Fibroblast of the conjunctiva (primary cell): ENCODE results near the gene MRPL27.
A peak's percentile ranks its signal among the peaks of the same experiment; 100 is the strongest.

Experiments
- DNase-seq: peaks from one replicate; pipeline ENCODE4 v3.0.0-alpha.2; 2010; ENCODE audit warnings: low read depth

MRPL27 gene

GRCh38 chr17:50386510-50386909, 13.5 kb upstream of the MRPL27 start:
- no peak for DNase-seq

DNA sequence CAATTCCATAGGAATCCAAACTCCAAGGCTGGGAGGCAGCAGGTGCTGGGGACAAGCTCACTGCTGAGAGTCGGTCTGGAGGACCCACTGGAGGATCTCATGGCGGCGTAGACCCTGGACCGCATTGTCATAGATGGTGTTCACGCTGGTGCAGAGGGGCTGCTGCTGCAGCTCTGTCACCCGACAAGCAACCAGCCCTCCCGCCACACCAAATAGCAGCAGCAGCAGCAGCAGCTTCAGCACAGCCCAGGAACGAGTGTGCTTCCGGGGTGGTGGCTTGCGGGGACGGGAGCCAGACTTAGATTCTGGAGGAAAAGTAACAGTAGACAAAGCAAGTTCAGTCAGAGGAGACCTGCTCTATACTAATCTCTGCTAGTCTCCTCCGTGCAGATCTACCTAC, 9.9 kb upstream of the MRPL27 start:
- no peak for DNase-seq

DNA sequence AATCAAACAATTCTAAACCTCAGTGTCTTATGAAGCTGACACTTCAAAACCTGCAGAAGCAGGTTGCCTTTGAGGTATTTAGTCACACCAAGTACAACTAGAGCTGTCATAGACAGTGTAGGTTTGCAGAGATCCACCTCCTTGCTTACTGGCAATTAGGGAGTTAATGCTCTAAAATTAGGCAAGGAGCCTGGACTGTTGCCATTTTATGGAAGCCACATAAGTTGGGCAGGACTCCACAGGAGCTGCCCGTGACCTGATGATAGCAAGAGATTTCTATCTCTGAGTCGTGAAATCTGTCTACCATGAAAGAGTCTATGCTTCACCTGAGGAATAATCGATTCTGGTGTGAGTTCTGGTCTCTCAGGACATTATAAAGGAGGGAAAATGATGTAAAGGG, 8.9 kb upstream of the MRPL27 start:
- DNase-seq = no peak

DNA sequence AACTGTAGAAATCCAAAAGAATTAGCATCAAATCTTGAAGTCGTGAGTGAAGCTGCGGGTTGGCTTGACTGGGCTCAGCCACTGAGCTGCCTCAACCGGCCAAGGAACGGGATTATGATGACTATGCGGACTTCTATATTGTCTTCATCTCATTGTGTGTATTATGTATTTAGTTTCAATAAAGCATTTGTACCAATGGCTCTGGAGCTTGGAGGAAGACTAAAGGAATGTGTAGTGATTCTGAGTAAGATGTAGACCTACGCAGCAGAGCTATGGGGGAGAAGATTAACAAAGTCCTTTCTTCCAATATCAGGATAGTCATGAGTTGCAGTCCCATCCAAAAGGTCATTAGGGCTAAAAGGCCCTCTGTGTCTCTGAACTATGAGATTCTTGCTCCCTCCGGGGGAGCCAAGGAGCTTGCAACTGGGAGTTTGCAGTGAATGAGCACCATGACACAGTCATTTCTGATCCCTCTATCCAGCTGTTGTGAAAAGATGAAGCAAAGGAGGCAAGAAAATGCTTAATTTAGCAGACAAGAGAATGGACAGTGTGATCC, 8.4 kb upstream of the MRPL27 start:
- no peak for DNase-seq

DNA sequence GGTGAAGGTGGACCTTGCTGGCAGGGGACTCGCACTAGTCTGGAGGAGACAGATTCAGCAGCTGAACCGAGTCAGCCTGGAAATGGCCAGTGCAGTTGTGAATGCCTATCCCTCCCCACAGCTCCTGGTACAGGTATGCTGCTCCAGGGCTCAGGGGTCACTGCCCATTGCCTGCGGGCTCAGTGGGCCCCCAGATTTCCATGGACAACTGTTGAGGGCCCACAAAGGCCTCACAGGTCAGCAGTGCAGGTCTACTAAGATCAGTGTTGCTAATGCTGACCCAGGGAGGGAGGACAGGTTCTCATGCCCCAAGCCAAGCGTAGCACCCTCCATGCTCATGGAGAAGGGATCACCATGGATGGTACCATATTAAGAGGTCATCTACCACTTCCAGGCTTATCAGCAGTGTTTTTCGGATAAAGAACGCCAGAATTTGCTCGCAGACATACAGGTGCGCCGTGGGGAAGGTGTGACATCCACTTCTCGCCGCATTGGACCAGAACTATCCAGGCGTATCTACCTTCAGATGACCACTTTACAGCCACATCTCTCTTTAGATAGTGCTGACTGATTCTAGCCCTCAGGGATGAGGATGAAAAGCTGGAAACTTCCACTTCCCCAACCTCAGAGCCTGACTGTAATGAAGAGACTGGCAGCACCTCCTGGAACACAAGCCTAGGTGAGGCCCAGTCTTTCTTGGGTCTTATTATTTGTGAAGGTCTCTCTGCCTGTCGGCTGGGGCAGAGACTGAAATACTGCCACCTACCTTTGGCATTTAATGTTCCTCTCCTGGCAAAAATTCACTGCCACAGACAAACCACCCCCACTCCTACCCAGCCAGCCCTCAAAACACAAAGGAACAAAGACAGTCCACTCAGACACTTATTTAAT, 7.6 kb upstream of the MRPL27 start:
- no peak for DNase-seq

DNA sequence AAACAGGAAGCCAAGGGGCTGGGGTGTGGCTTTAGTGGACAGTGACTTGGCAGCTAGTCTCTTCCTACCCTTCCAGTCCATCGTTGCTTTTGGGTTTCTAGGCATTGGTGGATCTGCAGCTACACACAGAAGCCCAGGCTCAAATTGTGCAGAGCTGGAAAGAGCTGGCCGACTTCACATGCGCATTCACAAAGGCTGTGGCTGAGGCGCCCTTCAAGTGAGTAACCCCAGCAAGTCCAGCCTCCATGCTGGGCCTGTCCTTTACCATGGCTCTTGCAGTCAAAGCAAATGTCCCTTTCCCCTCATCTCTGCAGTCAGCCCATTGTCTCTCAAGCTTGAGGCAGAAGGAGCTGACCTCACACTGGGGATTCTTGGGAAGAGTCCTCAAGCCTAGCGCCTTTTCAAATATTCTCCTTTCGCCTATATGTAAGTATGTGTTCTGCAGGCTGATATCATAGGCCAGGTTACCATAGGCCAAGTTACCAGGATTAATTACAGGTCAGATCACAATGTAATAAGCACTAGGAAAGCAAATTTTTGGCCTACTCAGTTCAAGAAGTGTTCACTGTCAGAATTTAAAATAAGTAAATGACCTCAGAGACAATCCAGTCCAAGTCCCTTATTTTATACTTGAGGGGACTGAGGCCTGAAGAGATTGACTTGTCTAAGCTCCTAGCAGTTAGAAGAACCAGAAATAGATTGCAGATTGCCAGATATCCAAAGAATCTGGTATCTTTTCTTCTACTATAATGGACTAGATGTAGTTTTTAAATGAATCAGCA, 6.6 kb upstream of the MRPL27 start:
- DNase-seq = no peak

- no peak for DNase-seq
Measured at GRCh38 chr17:50375858-50376538, 3.0 kb upstream of the MRPL27 start.

- no peak for DNase-seq
Measured at GRCh38 chr17:50373705-50374104, 721 bp upstream of the MRPL27 start.

DNA sequence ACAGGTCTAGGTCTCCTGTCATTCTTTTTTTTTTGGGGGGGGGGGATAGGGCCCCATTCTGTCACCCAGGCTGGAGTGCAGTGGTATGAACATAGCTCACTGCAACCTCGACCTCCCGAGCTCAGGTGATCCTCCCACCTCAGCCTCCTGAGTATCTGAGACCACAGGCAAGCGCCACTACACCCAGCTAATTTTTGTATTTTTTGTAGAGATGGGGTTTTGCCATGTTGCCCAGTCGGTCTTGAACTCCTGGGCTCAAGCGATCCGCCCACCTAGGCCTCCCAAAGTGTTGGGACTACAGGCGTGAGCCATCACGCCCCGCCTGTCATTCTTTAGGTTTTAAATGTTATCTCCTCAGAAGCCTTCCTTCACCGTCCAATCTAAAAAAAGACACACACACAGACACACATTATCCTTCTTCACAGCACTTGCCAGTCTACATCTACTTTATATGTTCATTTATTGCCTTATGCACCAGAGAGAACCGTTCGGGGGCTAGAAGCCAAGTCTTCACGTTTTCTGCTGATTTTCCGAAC, 694 bp downstream of the MRPL27 start:
- no peak for DNase-seq

GRCh38 chr17:50371526-50371925, 1.5 kb downstream of the MRPL27 start:
- DNase-seq = no peak

GRCh38 chr17:50370052-50370451, 2.9 kb downstream of the MRPL27 start:
- DNase-seq = no peak

- DNase-seq = no peak
Measured at GRCh38 chr17:50367401-50367800, 5.6 kb downstream of the MRPL27 start.

DNA sequence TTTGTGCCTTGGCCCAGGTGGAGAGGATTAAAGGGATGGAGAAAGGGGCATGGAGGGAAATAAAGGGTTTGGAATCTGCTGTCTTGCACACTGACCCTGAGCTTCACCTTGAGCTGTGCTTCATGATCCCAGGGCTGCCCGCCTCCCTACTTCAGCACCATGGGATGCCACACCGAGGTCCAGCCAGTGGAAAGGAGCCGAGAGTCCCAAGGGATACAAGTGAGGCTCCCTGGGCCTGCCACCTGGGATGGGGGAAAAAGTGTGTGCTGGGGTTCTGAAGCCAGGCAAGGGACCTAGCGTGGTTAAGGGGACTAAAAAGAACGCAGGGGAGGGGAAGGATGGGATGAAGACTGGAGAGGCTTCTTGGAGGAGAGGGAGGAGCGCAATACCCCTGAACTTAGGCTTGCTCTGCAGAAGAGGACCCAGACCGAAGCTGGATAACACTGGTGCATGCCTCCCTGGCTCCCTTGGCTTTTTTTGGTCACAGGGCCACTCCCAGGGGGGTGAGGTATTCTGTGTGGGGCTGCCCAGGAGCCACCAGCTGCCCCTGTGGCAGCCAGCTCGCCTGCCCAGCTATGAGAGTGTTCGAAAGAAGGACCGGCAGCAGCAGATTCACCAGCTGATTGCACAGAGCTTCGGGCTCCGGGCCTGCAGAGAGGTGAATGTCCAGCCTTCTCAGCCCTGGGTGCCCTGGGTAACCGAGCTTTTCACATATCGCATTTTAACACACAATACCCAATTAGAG, 7.2 kb downstream of the MRPL27 start:
- no peak for DNase-seq

GRCh38 chr17:50365165-50365564, 7.8 kb downstream of the MRPL27 start:
- no peak for DNase-seq

GRCh38 chr17:50364715-50365114, 8.3 kb downstream of the MRPL27 start:
- DNase-seq = no peak

- no peak for DNase-seq
Measured at GRCh38 chr17:50364061-50364458, 8.9 kb downstream of the MRPL27 start.

GRCh38 chr17:50363217-50364060, 9.5 kb downstream of the MRPL27 start:
- no peak for DNase-seq

DNA sequence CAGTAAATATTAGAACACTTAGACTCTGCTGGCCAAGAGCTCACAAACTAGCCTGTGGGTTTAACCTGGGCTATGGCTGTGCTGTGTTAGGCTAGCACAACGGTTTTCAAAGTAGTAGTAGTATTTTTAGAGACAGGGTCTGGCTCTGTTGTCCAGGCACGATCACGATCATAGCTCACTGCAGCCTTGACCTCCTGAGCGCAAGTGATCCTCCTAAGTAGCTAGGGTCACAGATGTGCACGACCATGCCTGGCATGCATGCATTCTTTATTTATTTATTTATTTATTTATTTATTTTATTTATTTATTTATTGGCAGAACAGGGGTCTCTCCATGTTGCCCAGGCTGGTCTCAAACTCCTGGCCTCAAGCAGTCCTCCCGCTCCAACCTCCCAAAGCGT, 10.3 kb downstream of the MRPL27 start:
- no peak for DNase-seq

DNA sequence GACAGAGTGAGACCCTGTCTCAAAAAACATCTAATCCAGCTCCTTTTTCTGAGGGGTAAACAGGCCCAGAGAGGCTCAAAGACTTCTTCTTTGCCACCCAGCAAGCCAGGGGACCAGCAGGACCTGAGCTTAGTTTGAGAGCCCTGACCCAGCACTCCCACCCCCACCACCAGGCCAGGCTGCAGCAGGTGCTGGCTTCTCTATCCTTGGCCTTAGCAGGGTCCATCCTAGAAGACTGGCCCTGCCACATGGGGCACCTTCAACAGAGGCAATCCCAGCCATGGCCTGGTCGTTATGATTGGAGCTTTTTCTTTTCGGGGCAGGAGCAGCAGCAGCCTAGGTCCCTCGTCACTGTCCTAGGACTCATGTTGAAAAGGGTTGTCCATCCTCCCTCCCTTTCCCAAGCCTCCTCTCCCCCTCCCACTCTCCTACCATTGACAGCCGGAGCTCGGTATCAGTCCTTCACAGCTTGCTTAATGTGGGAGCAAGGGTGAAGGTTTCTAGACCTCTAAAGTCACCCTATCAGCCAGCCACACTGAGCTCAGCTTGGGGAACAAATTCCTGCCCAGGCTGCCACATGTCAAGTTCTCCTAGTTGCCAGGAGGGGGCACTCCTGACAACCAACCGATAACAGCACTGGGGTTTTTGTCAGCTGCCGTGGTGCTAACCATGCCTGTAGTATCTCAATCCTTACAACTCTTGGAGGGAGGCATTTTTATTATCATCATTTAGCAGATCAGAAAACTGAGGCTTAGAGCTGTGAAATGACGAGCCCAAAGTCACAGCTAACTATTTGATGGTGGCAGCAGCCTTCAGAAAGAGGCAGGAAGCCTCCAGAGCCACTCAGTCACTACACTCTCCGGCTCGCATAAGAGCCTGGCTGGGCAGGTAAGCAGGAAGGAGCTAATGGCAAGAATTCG, 11.2 kb downstream of the MRPL27 start:
- peak; percentile 68 for DNase-seq
